ENCODE measurements around the gene CRISPLD2.

CRISPLD2 gene

GRCh38 chr16:84819644-84820304 lies at the start of gene CRISPLD2:
TSS of gene CRISPLD2 (plus strand) at chr16:84819985. CDS start at chr16:84838496, 18,511 bp downstream.
- peak; percentile 97 for DNase-seq (ENCODE audit: low spot score)
- FAIRE-seq, result peak; percentile 9

DNA sequence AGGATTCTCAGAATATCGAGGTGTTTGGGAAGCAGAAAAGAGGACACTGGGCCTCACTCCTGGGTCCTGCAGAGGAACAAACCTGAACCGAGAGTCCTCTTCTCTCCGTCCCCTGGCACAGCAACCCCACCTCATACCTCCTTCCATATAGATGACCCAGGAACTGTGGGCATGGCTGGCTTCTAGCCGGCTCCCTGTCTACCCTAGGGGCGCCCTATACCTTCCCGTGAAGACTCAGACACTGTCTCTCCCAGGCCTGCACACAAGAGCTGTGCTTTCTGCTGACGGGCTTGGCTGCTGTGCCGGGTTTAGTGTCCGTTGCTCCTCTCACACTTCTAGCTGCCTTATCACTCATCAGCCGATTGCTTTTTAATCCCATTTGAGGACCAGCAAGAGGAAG lies 46.5 kb upstream of the CRISPLD2 start:
- FAIRE-seq (no peak), DNase-seq (ENCODE audit: low spot score) (no peak)

GRCh38 chr16:84774810-84775209 lies 45.0 kb upstream of the CRISPLD2 start:
- no peak for FAIRE-seq

DNA sequence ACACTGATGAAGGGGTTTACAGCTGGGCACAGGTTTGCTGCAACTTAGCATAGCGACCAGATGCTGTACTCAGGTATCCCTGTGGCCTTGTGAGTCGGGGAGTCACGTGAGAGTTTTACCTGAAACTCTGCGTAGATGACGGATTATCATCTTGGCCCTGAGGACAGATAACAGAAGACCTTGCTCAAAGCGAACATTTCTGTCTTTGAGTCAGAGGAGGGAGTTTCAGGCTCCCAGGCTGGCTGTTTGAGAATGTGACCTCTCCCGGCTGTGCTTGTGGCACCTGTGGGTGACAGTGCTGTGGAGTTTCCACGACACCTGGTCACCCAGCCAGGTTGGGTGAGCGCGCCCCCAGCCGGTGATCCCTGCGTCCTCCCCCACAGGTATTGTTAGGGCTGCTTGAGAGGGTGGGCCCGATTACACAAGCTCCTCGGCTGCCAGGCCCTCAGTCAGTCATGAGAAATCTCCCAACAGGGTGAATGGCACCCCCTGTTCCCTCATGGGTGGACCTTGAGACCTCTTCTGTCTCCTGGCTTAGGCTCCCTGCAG lies 44.4 kb upstream of the CRISPLD2 start:
- FAIRE-seq (no peak), DNase-seq (ENCODE audit: low spot score) (no peak)

More at GRCh38 chr16:84774810-84775209, 45.0 kb upstream of the CRISPLD2 start:
- DNase-seq (ENCODE audit: low spot score), result no peak

DNA sequence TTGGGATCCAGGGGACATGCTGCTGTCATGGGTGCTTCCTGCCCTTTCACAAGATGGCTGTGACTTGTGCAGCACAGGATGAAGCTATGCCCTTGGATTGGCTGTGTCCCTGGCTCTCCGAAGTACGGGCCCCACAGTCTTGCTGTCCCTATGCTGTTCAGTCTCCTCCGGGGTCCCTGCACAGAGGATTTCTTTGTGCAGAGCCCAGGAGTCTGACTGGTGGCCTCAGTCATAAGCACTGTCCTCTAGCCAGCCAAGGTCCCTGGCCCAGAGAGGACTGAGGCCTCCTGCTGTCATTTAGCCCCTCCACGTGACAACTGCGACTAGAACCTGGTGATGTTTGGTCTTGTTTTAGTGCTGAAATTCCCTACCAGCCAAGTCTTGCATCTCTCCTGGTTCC lies 42.4 kb upstream of the CRISPLD2 start:
- DNase-seq (ENCODE audit: low spot score) (no peak), FAIRE-seq (no peak)

DNA sequence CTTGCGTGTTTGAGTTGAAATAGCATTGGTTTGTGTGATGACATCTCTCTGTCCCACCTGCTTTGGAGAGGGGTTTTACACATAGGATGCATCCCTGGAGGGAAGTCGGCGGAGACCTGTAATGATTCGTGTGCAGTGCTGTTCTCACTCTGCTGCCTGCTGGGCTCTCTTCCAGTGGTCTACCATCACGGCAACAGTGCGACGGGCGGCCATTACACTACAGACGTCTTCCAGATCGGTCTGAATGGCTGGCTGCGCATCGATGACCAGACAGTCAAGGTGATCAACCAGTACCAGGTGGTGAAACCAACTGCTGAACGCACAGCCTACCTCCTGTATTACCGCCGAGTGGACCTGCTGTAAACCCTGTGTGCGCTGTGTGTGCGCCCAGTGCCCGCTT lies 41.1 kb upstream of the CRISPLD2 start:
- DNase-seq (ENCODE audit: low spot score) (no peak), FAIRE-seq (no peak)

DNA sequence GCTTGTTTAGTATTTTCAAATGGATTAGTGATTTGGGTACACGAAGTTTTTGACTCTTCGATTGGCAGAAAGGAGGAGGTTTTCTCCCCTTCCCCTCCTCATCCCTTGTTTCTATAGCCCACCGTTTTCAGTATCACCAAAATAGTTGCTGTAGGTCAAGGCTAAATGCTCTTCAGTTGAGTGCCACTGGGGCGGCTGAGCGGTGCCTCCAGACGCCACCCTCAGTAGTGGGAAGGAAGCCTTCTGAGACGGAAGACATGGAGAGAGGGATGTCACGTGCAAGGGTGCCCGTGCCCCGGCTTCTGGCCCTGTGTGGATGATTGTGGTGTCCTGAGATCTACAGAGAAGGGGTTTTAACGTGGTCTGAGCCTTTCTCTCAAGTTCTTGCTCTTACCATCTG lies 39.7 kb upstream of the CRISPLD2 start:
- no peak for FAIRE-seq

DNA sequence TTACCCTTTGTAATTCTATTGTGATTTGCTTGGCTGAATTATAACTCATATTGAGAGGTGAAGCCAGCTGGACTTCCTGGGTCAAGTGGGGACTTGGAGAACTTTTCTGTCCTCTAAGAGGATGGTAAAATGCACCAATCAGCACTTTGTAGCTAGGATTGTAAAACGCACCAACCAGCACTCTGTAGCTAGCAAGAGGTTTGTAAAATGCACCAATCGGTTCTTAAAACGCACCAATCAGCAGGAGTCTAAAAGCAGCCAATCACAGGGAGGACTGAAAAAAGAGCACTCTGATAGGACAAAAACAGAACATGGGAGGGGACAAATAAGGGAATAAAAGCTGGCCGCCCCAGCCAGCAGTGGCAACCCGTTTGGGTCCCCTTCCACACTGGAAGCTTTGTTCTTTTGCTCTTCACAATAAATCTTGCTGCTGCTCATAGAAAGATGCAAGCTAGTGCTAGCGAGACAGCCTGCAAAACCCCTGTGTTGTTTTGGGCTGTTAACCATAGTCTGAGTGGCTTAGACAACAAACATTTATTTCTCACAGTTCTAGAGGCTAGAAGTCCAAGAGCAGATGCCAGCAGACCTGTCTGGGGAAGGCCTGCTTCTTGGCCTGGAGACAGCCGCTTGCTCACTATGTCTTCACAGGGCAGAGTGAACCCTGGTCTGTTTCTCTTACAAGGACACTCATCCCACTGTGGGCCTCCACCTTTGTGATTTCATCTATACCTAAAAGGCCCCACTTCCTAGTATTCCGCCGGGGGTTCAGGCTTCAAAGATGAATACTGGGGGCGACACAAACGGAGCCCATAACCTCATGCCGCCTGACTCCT lies 39.0 kb upstream of the CRISPLD2 start:
- FAIRE-seq, result no peak

More for the DNA sequence above, 39.7 kb upstream of the CRISPLD2 start:
- no peak for DNase-seq (ENCODE audit: low spot score)

GRCh38 chr16:84782846-84783245 lies 36.9 kb upstream of the CRISPLD2 start:
- DNase-seq (ENCODE audit: low spot score) (no peak), FAIRE-seq (no peak)

More for the DNA sequence above, 39.0 kb upstream of the CRISPLD2 start:
- DNase-seq (ENCODE audit: low spot score), result no peak

DNA sequence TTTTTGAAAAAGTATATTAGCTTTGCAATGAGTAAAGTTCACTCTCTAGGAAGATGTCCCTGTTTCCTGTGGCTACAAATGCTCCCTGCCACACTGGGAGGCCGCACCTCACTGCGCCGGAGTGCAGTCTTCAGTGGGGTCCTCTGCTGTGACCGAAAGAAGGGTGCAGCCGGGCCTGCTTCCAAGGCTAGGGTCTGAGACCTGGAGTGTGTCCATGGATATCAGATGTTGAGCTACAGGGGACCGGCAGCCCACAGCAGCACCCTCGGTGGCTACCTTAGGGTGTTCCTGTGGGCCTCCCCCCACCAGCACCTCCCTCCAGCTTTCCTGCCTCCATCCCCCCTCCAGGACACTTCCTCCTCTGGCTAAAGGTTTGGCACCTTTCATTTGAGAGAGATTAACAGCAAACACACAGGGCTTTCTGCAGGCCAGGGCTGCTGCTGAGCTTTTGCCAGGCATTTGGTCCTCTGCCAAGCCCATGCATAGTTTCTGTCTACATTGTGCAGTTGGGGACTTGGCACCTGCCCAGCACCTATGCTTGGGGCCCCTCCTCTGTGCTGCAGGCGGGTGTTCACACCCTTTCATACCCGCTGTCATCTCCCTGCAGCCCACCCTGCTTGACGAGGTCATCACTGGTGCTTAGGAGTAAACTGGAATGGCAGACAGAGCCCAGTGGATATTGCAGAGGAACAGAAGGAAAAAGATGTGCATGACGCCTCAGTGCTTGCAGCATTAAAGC lies 33.8 kb upstream of the CRISPLD2 start:
- no peak for FAIRE-seq
- DNase-seq (ENCODE audit: low spot score), result peak; percentile 54

GRCh38 chr16:84786605-84787262 lies 33.1 kb upstream of the CRISPLD2 start:
- DNase-seq (ENCODE audit: low spot score) (no peak), FAIRE-seq (no peak)

DNA sequence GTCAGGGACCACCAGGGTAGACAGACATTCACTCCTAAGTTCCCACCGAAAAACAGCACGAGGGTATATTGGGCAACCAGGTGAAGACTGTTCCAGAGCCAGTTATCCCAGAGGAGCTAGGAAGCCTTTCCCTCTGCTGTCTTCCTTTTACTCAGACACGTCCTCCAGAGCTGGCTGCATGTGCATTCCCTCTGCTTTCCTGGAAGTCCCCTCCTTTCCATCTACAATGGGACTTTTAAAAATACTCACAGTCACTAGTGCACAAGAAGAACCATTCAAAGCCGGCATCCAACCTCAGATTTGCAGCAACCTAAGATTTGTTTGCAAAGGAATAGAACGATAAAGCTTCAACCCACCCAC lies 32.5 kb upstream of the CRISPLD2 start:
- DNase-seq (ENCODE audit: low spot score) (no peak), FAIRE-seq (no peak)

GRCh38 chr16:84788920-84789391 lies 30.8 kb upstream of the CRISPLD2 start:
- FAIRE-seq (no peak), DNase-seq (ENCODE audit: low spot score) (no peak)

DNA sequence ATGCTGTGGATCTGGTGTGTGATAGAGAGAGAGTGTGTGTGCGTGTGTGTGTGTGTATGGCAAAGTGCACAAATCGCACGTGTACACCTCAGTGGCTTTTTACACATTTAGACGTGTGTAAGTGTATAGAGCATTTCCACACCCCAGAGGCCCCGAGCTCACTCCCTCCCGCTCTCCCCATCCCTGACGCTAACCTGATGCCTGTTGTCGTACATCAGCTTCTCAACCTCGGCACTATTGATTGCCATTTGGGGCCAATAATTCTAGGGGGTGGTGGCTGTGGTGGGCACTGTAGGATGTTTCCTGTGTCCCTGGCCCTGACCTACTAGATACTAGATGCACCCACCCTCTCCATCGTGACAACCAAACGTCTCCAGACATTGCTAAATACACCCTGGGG lies 30.4 kb upstream of the CRISPLD2 start:
- DNase-seq (ENCODE audit: low spot score) (no peak), FAIRE-seq (no peak)

DNA sequence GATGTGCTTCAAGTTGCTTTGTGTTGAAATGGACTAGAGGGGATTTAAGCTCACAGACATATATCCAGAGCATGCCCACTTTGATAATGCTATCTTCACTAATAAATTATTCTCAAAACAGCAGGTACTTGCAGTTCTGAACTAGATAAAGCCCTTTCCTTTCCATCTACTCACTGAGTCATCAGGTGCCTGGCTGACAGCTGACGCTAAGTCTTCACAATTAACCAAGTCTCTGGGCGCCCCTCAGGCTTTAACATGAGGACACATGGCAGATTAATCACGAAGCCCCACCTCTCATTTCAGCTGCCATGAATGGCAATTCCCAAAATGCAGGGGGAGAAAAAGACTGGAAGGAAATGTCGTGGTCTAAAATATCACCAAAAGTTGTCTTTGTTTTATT lies 29.5 kb upstream of the CRISPLD2 start:
- no peak for FAIRE-seq
- no peak for DNase-seq (ENCODE audit: low spot score)

DNA sequence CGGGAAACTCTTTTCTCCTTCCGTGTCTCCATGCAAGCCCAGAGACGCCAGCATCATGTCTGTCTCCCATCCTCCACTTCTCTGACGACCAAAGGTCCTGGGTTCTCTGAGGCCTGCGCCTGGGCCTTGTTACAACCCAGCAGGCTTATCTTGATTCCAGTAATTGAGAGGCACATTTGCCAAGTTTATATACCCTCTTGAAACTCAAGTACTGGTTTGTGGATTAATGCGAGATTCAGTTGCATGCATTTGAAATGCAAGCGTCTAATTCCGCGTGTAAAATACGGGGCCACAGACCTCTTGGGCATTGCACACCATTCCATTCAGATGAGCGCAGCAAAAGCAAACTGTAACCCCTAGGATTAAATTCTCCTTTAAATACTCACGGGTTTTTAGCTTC lies 28.7 kb upstream of the CRISPLD2 start:
- DNase-seq (ENCODE audit: low spot score) (no peak), FAIRE-seq (no peak)

DNA sequence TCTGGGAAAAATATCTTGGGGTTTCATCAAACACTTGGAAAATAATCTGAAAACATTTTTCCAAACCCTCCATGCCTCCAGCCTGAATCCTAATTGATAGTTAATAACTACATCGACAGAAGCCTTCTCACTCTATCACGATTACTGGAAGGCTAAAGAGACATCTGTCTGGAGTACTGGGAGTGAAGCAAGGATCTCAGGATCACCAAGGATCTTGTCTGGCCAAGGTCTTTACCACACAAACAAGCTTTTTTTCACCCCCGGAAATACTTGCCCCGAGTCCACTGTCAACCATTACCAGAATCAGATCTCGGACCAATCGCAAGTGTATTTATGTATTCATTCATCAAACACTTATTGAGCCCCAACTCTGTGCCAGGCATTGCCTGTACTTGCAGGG lies 28.3 kb upstream of the CRISPLD2 start:
- FAIRE-seq, result no peak
- DNase-seq (ENCODE audit: low spot score), result no peak

DNA sequence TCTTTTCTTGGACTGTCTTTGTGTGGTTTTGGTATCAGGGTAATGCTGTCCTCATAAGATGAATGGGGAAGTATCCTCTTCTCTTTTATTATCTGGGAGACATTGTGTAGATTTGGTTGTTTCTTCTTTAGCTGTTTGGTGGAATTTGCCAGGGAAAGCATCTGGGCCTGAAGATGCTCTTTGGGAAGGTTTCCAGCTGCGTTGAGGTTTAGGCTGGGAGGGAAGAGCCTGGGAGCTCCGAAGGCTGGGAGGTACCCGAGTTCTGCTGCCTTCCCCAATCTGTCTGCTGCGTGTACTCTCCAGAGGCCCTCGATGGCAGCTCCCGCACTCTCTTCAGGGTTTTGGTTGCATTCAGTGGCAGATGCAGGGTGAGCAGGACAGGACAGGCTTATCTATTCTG lies 25.6 kb upstream of the CRISPLD2 start:
- no peak for FAIRE-seq
- no peak for DNase-seq (ENCODE audit: low spot score)

- FAIRE-seq, result no peak
- DNase-seq (ENCODE audit: low spot score), result no peak
Observed at GRCh38 chr16:84794626-84795025, 25.2 kb upstream of the CRISPLD2 start.

DNA sequence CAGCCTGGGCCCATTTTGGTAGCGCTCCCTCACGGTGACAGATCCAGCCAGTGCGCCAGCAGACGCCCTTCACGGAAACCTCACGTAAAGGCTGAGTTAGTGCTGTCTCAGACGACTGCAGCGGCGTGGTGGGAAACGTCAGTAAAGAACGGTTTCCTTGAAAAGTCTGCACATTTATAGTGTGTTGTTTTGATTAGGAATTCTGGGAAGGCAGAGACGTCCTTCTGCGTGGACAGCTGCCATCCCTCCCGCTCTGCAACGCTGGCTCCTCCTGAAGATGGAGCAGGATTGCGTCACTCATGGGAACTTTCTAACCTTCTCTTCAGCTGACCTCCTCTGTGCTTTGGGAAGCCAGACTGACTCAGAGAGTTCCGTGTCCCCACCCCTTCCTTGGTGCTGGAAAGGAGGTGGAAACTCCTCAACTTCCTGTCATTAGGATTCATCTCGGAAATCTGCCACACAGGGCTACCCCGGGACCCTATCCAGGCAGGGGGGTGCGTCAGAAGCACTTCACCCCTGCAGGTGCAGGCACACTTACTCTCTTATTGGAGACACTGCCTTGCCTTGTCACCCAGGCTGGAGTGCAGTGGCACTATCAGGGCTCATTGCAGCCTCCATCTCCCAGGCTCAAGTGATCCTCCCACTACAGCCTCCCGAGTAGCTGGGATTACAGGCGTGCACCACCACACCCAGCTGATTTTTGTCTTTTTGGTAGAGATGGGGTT lies 24.3 kb upstream of the CRISPLD2 start:
- FAIRE-seq (no peak), DNase-seq (ENCODE audit: low spot score) (no peak)
